ENCODE data around the gene KSR1. TPM values are rescaled to one million over a fixed set of nuclear protein-coding genes. Genes with fewer than 3 reads are reported as not detected.

Gene KSR1
- total RNA-seq, 6 donors from 2014 or later = 23.0 to 94.3 (median 60.9) TPM

DNA sequence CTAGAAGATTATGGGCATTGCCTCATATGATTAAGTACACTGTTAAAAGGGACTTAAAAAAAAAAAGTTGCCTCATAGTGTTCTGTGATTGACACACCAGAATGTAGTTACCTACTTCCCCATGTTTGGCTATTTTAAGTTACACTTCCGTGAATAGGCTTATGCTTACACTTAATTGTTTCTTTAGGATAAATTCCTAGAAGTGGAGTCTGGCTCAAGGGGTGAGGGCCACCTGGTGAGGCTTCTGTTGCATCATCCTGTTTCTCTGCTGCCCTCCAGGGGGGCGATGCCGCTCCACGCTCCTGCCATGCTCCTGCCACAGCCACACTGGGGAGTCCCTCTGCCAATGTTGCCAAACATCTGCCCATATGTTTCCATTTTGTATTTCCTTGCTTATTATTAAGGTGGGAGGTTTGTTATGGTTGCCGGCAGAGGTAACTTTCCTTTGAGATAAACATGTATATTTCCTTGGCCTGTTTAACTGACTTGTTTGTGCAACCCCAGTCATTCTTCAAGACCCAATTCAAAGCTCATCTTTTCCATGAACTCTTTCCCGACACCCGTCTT lies 73.1 kb downstream of the KSR1 start:
- TF ChIP-seq POLR2AphosphoS5 (IDR thresholded peaks at IDR 0.05) (peak; percentile 69 to 86), CTCF (IDR thresholded peaks at IDR 0.05) (peak in 1 of 6 experiments; percentile 28), POLR2A (IDR thresholded peaks at IDR 0.05) (peak in 1 of 4 donors; percentile 23), EP300 (IDR thresholded peaks at IDR 0.05) (peak; percentile 68 to 97 (median 82))
- H3K9me3 ChIP-seq = no peaks in the 10 kb centered on the region
- peak overlapping the region; percentile 59 to 88 (median 73) for H3K27ac ChIP-seq
- no peak overlapping the region for H3K4me3 ChIP-seq
- H3K27me3 ChIP-seq = no peaks in the 10 kb centered on the region
- 36 to 47% methylated on average over 7 of the region's 7 CpGs for WGBS, 2 donors
- ATAC-seq (ENCODE audit: low FRiP score in 2 of 2) = peak; percentile 5 to 18
- no peaks in the 10 kb centered on the region for H3K36me3 ChIP-seq
- peak; percentile 75 to 82 for DNase-seq
- H3K4me1 ChIP-seq = peaks cover 60 to 82% (median 70%) of the 10 kb centered on the region in 4 donors

DNA sequence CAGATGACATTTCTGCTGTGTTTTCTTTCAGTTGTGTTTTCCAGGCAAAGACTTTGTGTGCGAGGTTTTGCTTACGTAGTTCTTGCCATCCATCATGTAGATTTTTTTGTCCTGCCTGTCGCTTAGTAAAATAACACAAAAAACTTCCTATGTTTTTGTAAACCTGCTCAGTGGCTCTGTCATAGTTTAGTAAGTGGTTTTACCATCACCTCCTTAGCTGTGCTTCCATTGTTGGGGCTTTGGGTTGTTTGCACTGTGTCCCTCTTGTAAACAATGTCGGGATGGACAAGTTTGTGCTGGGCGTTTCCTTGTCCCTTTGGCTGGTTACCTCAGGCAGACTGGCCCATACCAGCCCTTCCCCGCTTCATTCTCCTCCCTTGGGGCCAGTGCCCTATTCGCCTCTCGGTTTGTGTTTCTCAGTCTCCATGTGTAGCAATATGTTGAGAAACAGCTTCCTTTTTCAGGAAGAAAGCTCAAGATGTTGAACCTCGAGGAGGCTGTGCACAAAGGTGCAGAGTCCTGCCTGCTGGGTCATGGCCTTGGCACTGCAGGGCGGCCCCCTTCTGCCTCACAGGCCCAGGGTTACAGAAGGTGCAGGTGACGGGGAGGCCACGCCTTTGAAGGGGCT lies 74.6 kb downstream of the KSR1 start:
- H3K27ac ChIP-seq = peak overlapping the region; percentile 68 to 88 (median 82)
- no peaks in the 10 kb centered on the region for H3K36me3 ChIP-seq
- WGBS, 2 donors = 37 to 45% methylated on average over 12 of the region's 12 CpGs
- TF ChIP-seq EP300 (IDR thresholded peaks at IDR 0.05) (peak; percentile 1 to 81 (median 62)), CTCF (IDR thresholded peaks at IDR 0.05) (no peak), POLR2A (IDR thresholded peaks at IDR 0.05) (no peak), POLR2AphosphoS5 (IDR thresholded peaks at IDR 0.05) (peak; percentile 75 to 84)
- no peaks in the 10 kb centered on the region for H3K9me3 ChIP-seq
- H3K4me3 ChIP-seq = no peak overlapping the region
- ATAC-seq (ENCODE audit: low FRiP score in 2 of 2) = peak; percentile 74 to 79
- peaks cover 60 to 89% (median 83%) of the 10 kb centered on the region in 4 donors for H3K4me1 ChIP-seq
- no peaks in the 10 kb centered on the region for H3K27me3 ChIP-seq
- peak in 1 of 2 donors; percentile 85 for DNase-seq

GRCh38 chr17:27531469-27531961 lies 75.3 kb downstream of the KSR1 start:
- peak in 1 of 2 donors; percentile 59 for DNase-seq
- Histone ChIP-seq H3K27me3 (no peaks in the 10 kb centered on the region), H3K9me3 (no peaks in the 10 kb centered on the region), H3K4me3 (no peak overlapping the region), H3K36me3 (no peaks in the 10 kb centered on the region), H3K27ac (peak overlapping the region; percentile 68 to 88 (median 82)), H3K4me1 (peaks cover 56 to 89% (median 83%) of the 10 kb centered on the region in 4 donors)
- no peak for TF ChIP-seq EP300 (IDR thresholded peaks at IDR 0.05)
- TF ChIP-seq POLR2A (IDR thresholded peaks at IDR 0.05) = no peak
- TF ChIP-seq POLR2AphosphoS5 (IDR thresholded peaks at IDR 0.05) = no peak
- no peak for TF ChIP-seq CTCF (IDR thresholded peaks at IDR 0.05)
- ATAC-seq (ENCODE audit: low FRiP score in 2 of 2) = peak; percentile 2 to 15
- 68 to 83% methylated on average over 3 to 6 of the region's 6 CpGs for WGBS, 2 donors

DNA sequence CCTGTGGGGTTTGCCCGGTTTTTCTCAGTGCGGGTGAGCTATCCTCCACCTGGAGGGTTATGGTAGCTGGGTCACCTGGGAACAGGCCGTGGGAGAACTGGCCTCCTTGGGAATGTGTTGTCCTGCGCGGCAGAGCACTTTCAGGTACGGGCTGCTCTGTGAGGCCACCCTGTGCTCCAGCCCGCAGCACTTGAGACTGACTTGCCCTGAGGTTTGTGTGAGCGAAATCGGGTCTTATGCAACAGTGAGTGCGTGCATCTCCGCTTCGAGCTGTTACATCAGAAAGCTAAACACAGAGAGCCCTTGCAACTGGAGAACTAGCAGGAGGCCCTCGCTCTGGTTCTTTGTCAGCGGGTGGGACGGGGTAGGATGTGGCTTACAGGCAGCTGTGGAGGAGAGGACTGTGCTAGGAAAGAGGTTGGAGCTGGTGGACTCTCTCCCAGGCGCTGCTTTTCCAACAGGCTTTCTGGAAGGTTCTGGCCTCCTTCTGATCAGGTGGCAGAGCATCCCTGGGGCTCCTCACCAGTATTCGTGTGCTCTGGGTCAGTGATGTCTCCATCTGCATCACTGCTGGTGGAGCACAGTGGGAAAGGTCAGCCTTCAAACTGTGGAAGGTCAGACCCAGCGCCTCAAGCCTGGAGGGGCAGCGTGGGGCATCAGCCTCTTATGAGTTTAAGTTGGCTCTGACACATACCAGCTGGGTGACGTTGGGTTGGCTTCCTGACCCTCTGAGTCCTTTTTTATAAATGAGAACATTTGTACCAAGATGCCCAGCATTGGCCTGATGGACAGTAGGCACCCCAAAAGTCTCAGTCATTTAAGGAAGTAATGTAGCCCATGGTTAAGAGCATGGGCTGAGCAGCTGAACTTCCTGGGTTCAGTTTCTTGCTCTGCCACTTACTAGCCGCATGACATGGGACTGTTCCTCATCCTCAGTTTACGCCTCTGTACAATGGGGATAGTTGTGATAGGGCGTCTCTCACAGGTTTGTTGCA lies 76.3 kb downstream of the KSR1 start:
- TF ChIP-seq CTCF (IDR thresholded peaks at IDR 0.05) = no peak
- TF ChIP-seq POLR2AphosphoS5 (IDR thresholded peaks at IDR 0.05) = peak; percentile 88 to 92
- TF ChIP-seq EP300 (IDR thresholded peaks at IDR 0.05) = peak in 3 of 4 donors; percentile 34 to 96 (median 42)
- peak in 2 of 4 donors; percentile 46 to 70 for TF ChIP-seq POLR2A (IDR thresholded peaks at IDR 0.05)
- H3K27me3 ChIP-seq = no peaks in the 10 kb centered on the region
- ATAC-seq (ENCODE audit: low FRiP score in 2 of 2) = peak; percentile 70 to 89
- no peaks in the 10 kb centered on the region for H3K9me3 ChIP-seq
- H3K36me3 ChIP-seq = no peaks in the 10 kb centered on the region
- peak in 1 of 2 donors; percentile 96 for DNase-seq
- WGBS, 2 donors = 44 to 64% methylated on average over 19 to 23 of the region's 23 CpGs
- H3K27ac ChIP-seq = peak overlapping the region; percentile 68 to 88 (median 82)
- H3K4me1 ChIP-seq = peaks cover 51 to 82% (median 76%) of the 10 kb centered on the region in 4 donors
- no peak overlapping the region for H3K4me3 ChIP-seq

All from upper lobe of left lung (tissue), 6 donors.